ENCODE results near the gene FNBP1L.

- TF ChIP-seq CTCF (conservative IDR thresholded peaks at IDR 0.05; ENCODE audit: low read length) (no peak), EZH2phosphoT487 (IDR thresholded peaks at IDR 0.05; ENCODE audit: borderline replicate concordance, low read depth, low read length) (no peak)
These were observed 119.5 kb downstream of the FNBP1L start for GRCh38 chr1:93567255-93567918.

Data from OCI-LY7 (cell line).